Fibroblast of lung (primary cell): ENCODE results near the gene MED15. TPM values are rescaled to one million over a fixed set of nuclear protein-coding genes. Genes with fewer than 3 reads are reported as not detected.

Experiments used
- DNase-seq, 2 donors: peaks; one replicate each; pipeline versions ENCODE4 v3.0.0 to v3.0.0-alpha.2; 2010; ENCODE audit warnings: low read depth in 2 of 2
- H2AFZ ChIP-seq: 2 replicates; pipeline ENCODE4 v1.5.1; 2012; ENCODE audit warnings: low read length, control low read depth, inconsistent platforms
- H3K27ac ChIP-seq: 2 replicates; pipeline ENCODE4 v1.5.1; 2011; ENCODE audit warnings: low read length, control low read depth; ENCODE audit not compliant: insufficient read depth
- H3K27me3 ChIP-seq: 2 replicates; pipeline ENCODE4 v1.5.1; 2011; ENCODE audit warnings: mild to moderate bottlenecking, low read length; ENCODE audit not compliant: control insufficient read depth, insufficient read depth
- H3K36me3 ChIP-seq: 2 replicates; pipeline ENCODE4 v1.5.1; 2011; ENCODE audit warnings: low read length; ENCODE audit not compliant: control insufficient read depth, insufficient read depth
- H3K4me1 ChIP-seq: 2 replicates; pipeline ENCODE4 v1.5.1; 2011; ENCODE audit warnings: low read length; ENCODE audit not compliant: control insufficient read depth, insufficient read depth; ENCODE audit errors: extremely low read depth
- H3K4me2 ChIP-seq: 2 replicates; pipeline ENCODE4 v1.5.1; 2011; ENCODE audit warnings: low read length, control low read depth; ENCODE audit not compliant: insufficient read depth; ENCODE audit errors: extremely low read depth
- H3K4me3 ChIP-seq, 4 experiments: fragments of 200-600 bp in 1 of 4; sonication (generic) in 1 of 4; replicated peaks in 1 of 4; 2 replicates each; pipeline ENCODE4 v1.5.1; 2011 to 2016; ENCODE audit warnings: low read length in 4 of 4, low read depth in 3 of 4, mild to moderate bottlenecking in 3 of 4, control low read depth in 2 of 4, inconsistent platforms in 1 of 4, mixed read lengths in 1 of 4; ENCODE audit not compliant: insufficient read depth in 1 of 4; ENCODE audit errors: control extremely low read depth in 1 of 4
- H3K79me2 ChIP-seq: 2 replicates; pipeline ENCODE4 v1.5.1; 2012; ENCODE audit warnings: mild to moderate bottlenecking, low read length, inconsistent platforms; ENCODE audit not compliant: control insufficient read depth, insufficient read depth
- H3K9ac ChIP-seq: 2 replicates; pipeline ENCODE4 v1.5.1; 2011; ENCODE audit warnings: mild to moderate bottlenecking, low read length, control low read depth; ENCODE audit not compliant: insufficient read depth
- H3K9me3 ChIP-seq: 2 replicates; pipeline ENCODE4 v1.5.1; 2012; ENCODE audit warnings: low read depth, low read length; ENCODE audit not compliant: control insufficient read depth, insufficient read depth
- H4K20me1 ChIP-seq: 2 replicates; pipeline ENCODE4 v1.5.1; 2011; ENCODE audit warnings: low read length; ENCODE audit not compliant: control insufficient read depth, insufficient read depth; ENCODE audit errors: extremely low read depth
- EZH2 ChIP-seq: IDR thresholded peaks from 2 replicates; pipeline ENCODE4 v1.5.1; 2012; ENCODE audit warnings: low read length, control low read depth, mild to moderate bottlenecking; ENCODE audit errors: missing control alignments
- polyA plus RNA-seq, 2 donors: library from polyadenylated mRNA; depleted of rRNA in 1 of 2; stranded (reverse) in 1 of 2; unstranded in 1 of 2; fragments of >200 nt; gene quantifications; 2 replicates each; pipeline ENCODE4 v1.2.1, GENCODE V29; 2011 to 2012; ENCODE audit warnings: missing spikeins in 1 of 2
- total RNA-seq: library from RNA; depleted of rRNA; stranded (reverse); fragments of >200 nt; gene quantifications from 2 replicates; pipeline ENCODE4 v1.2.1, GENCODE V29; 2014
- TF ChIP-seq, protein P1 (sequence below), 2 donors: IDR thresholded peaks in 1 of 2; conservative IDR thresholded peaks in 1 of 2; 1 replicate in 1 of 2; 2 replicates in 1 of 2; pipeline ENCODE4 v1.5.1; 2011 to 2012; ENCODE audit warnings: low read length in 2 of 2, control low read depth in 1 of 2, inconsistent platforms in 1 of 2, low read depth in 1 of 2, mild to moderate bottlenecking in 1 of 2

Gene MED15
- total and polyA plus RNA-seq, 2 donors (not counting 1 experiment from before 2014, with no cell fraction given): 28.6 TPM

DNA sequence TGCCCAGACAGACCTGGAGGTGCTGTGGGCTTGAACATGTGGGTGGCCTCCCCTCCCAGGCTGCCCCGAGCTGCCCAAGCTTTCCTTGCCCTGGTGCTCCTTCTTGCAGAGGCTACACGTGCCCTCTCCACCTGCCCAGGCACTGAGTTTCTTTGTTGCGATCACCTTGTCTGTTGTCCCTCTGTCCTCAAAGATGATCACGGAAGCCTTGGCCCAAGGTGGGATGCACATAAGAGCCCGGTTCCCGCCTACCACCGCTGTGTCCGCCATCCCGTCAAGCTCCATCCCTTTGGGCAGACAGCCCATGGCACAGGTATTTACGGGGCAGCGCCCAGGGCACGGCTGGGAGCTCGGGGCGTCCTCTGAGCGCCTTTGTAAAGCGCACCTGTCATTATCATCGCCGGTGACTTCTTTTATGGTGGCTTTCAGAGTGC lies 67.5 kb downstream of the MED15 start:
- Histone ChIP-seq H4K20me1 (no peaks in the 10 kb centered on the region), H3K36me3 (peaks cover 36% of the 10 kb centered on the region), H3K27me3 (no peaks in the 10 kb centered on the region), H3K9ac (no peak overlapping the region), H3K9me3 (no peaks in the 10 kb centered on the region), H3K4me2 (no peak overlapping the region), H3K4me3 (no peak overlapping the region), H2AFZ (no peak overlapping the region), H3K4me1 (peaks cover 17% of the 10 kb centered on the region), H3K79me2 (peaks cover 32% of the 10 kb centered on the region), H3K27ac (no peak overlapping the region)
- no peak for DNase-seq
- no peak for TF ChIP-seq EZH2
- TF ChIP-seq, protein P1, sequence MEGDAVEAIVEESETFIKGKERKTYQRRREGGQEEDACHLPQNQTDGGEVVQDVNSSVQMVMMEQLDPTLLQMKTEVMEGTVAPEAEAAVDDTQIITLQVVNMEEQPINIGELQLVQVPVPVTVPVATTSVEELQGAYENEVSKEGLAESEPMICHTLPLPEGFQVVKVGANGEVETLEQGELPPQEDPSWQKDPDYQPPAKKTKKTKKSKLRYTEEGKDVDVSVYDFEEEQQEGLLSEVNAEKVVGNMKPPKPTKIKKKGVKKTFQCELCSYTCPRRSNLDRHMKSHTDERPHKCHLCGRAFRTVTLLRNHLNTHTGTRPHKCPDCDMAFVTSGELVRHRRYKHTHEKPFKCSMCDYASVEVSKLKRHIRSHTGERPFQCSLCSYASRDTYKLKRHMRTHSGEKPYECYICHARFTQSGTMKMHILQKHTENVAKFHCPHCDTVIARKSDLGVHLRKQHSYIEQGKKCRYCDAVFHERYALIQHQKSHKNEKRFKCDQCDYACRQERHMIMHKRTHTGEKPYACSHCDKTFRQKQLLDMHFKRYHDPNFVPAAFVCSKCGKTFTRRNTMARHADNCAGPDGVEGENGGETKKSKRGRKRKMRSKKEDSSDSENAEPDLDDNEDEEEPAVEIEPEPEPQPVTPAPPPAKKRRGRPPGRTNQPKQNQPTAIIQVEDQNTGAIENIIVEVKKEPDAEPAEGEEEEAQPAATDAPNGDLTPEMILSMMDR (conservative IDR thresholded peaks at IDR 0.05 in 1 of 2, IDR thresholded peaks at IDR 0.05 in 1 of 2; ENCODE audit: low read depth in 1 of 2, low read length in 2 of 2): no peak

DNA sequence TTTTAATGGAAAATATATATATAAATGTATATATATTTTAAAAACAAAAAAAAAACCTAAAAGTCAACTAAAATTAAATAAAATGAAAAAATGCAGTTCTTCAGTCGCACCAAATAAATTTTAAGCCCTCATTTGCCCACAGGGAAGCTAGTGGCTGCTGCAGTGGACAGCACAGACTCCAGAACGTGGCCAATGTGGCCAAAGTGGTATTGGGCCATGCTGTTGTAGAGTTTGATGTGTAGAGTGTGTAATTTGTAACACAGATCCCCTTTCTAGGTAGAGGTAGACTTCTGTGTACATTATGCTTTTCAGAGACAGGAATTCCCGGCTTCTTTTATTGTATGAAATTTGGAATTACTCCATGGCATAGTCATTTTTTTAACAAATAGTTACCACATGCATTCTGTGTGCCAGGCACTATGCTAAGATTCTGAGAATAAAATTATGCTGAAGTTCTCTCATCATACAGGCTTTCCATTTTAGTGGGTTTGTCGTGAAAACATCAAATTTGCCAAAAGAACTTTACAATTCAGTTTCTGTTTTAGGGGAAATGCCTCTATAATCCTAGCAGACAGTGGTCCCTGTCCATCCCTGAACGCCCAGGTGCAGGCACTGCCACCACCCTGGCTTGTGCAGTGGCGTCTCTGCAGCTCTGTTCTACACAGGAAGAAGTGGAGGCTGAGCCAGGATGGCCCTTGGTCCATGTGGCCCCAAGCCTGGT lies 68.5 kb downstream of the MED15 start:
- peaks cover 14% of the 10 kb centered on the region for H3K4me1 ChIP-seq
- H3K9ac ChIP-seq: no peak overlapping the region
- no peaks in the 10 kb centered on the region for H4K20me1 ChIP-seq
- no peak overlapping the region for H3K4me2 ChIP-seq
- H3K36me3 ChIP-seq: peaks cover 36% of the 10 kb centered on the region
- H3K4me3 ChIP-seq: no peak overlapping the region
- DNase-seq: no peak
- H3K79me2 ChIP-seq: peaks cover 32% of the 10 kb centered on the region
- TF ChIP-seq, protein P1 (conservative IDR thresholded peaks at IDR 0.05 in 1 of 2, IDR thresholded peaks at IDR 0.05 in 1 of 2; ENCODE audit: low read depth in 1 of 2, low read length in 2 of 2): no peak
- TF ChIP-seq EZH2: no peak
- no peak overlapping the region for H3K27ac ChIP-seq
- H3K27me3 ChIP-seq: no peaks in the 10 kb centered on the region
- no peaks in the 10 kb centered on the region for H3K9me3 ChIP-seq
- H2AFZ ChIP-seq: no peak overlapping the region

DNA sequence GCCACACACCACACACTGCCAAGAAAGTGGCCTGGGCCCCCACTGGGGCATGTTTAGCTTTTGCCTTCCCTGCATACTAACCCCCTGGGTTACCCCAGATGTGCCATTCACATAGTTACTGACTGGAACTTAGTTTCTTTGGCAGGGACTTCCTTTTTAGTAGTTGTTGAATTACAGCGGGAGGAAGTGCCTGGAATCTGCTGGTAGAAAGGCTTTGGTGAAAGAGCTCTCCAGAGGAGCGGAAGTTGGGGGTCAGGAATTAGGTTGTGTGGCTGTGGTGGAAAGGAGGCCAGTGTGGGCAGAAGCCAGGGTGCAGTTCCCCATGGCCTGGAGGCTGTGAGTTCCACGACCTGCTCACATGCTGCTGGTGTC lies 69.0 kb downstream of the MED15 start:
- no peak for DNase-seq
- Histone ChIP-seq H3K4me2 (no peak overlapping the region), H3K9me3 (no peaks in the 10 kb centered on the region), H3K27me3 (no peaks in the 10 kb centered on the region), H3K36me3 (peaks cover 36% of the 10 kb centered on the region), H3K4me3 (no peak overlapping the region), H2AFZ (no peak overlapping the region), H3K79me2 (peaks cover 26% of the 10 kb centered on the region), H3K27ac (no peak overlapping the region), H3K4me1 (peaks cover 10% of the 10 kb centered on the region), H3K9ac (no peak overlapping the region), H4K20me1 (no peaks in the 10 kb centered on the region)
- TF ChIP-seq, protein P1 (conservative IDR thresholded peaks at IDR 0.05 in 1 of 2, IDR thresholded peaks at IDR 0.05 in 1 of 2; ENCODE audit: low read depth in 1 of 2, low read length in 2 of 2): no peak
- TF ChIP-seq EZH2: no peak
